PC-3 (cell line): ENCODE results near the gene CBLN1. TPM values are rescaled to one million over a fixed set of nuclear protein-coding genes. Genes with fewer than 3 reads are reported as not detected.

Experiments
- ATAC-seq: fragments of 200-7000 bp; cut with Tn5 transposase; 2 replicates; pipeline ENCODE4 v1.9.1; 2020; ENCODE audit warnings: mild to moderate bottlenecking, moderate library complexity
- BruUV-seq: library from RNA; stranded (reverse); fragments of 400-500 nt; replicated peaks from 2 replicates; lab custom pipeline; 2021; lab: Mats Ljungman, UMichigan
- CTCF ChIA-PET: fragments of 300-600 bp; sonication (Branson Sonifier 250); formaldehyde crosslinking; loops from one replicate; lab custom pipeline; 2022; ENCODE audit warnings: antibody characterized with exemption; lab: Charles Lee
- POLR2A ChIA-PET: fragments of 300-600 bp; sonication (Branson Sonifier 250); formaldehyde crosslinking; loops from one replicate; lab custom pipeline; 2022; ENCODE audit warnings: antibody characterized with exemption; ENCODE audit not compliant: unreplicated experiment; lab: Charles Lee
- DNase-seq: peaks from one replicate; pipeline ENCODE4 v3.0.0-alpha.2; 2015
- H2AFZ ChIP-seq: fragments of 300-600 bp; sonication (generic); 2 replicates; pipeline ENCODE4 v1.6.0; 2016; ENCODE audit warnings: antibody characterized with exemption, low read length
- H3F3A ChIP-seq: fragments of 300-600 bp; sonication (generic); one replicate; pipeline ENCODE4 v1.6.0; 2017; ENCODE audit warnings: antibody characterized with exemption, low read length, control low read depth, mild to moderate bottlenecking; ENCODE audit not compliant: unreplicated experiment
- H3K27ac ChIP-seq: fragments of 300-600 bp; sonication (generic); 2 replicates; pipeline ENCODE4 v1.5.1; 2016; ENCODE audit warnings: mild to moderate bottlenecking, low read length
- H3K27me3 ChIP-seq: fragments of 300-600 bp; sonication (generic); 2 replicates; pipeline ENCODE4 v1.6.1; 2016; ENCODE audit warnings: low read length, mixed read lengths
- H3K36me3 ChIP-seq: fragments of 300-600 bp; sonication (generic); 2 replicates; pipeline ENCODE4 v1.6.1; 2016; ENCODE audit warnings: low read depth, mixed run types, low read length, mixed read lengths
- H3K4me1 ChIP-seq: fragments of 300-600 bp; sonication (generic); 2 replicates; pipeline ENCODE4 v1.5.1; 2016; ENCODE audit warnings: low read length; ENCODE audit not compliant: insufficient read depth
- H3K4me2 ChIP-seq: fragments of 300-600 bp; sonication (generic); 2 replicates; pipeline ENCODE4 v1.6.0; 2016; ENCODE audit warnings: low read length
- H3K4me3 ChIP-seq: fragments of 300-600 bp; sonication (generic); 2 replicates; pipeline ENCODE4 v1.5.1; 2016; ENCODE audit warnings: mild to moderate bottlenecking, low read length, mixed read lengths
- H3K79me2 ChIP-seq: fragments of 300-600 bp; sonication (generic); 2 replicates; pipeline ENCODE4 v1.6.1; 2017; ENCODE audit warnings: low read length, mixed read lengths
- H3K9ac ChIP-seq: fragments of 300-600 bp; sonication (generic); 2 replicates; pipeline ENCODE4 v1.6.0; 2016; ENCODE audit warnings: mild to moderate bottlenecking, low read length
- H3K9me2 ChIP-seq: fragments of 300-600 bp; sonication (generic); replicated peaks from 2 replicates; pipeline ENCODE4 v1.6.1; 2016; ENCODE audit warnings: mixed run types, low read length, mixed read lengths
- H3K9me3 ChIP-seq: fragments of 300-600 bp; sonication (generic); 2 replicates; pipeline ENCODE4 v1.6.1; 2016; ENCODE audit warnings: low read length, mixed read lengths
- H4K20me1 ChIP-seq: fragments of 300-600 bp; sonication (generic); 2 replicates; pipeline ENCODE4 v1.6.1; 2016; ENCODE audit warnings: low read length, mixed read lengths
- CTCF ChIP-seq: fragments of 300-600 bp; sonication (generic); conservative IDR thresholded peaks from 2 replicates; pipeline ENCODE4 v1.5.1; 2017; ENCODE audit warnings: antibody characterized with exemption, low read depth, mild to moderate bottlenecking, low read length
- EZH2 ChIP-seq: fragments of 300-600 bp; sonication (generic); IDR thresholded peaks from one replicate; pipeline ENCODE4 v1.6.1; 2017; ENCODE audit warnings: antibody characterized with exemption, mild to moderate bottlenecking, low read length; ENCODE audit not compliant: unreplicated experiment
- EZH2phosphoT487 ChIP-seq: fragments of 300-600 bp; sonication (generic); IDR thresholded peaks from 2 replicates; pipeline ENCODE4 v1.6.1; 2018; ENCODE audit warnings: mild to moderate bottlenecking, antibody characterized with exemption, low read length, borderline replicate concordance
- intact Hi-C: fragments of 100-400 bp; cut with micrococcal nuclease; formaldehyde crosslinking; loops from 2 replicates; pipeline ENCODE4 v1.9.0; 2023
- total RNA-seq: library from RNA; depleted of rRNA; stranded (reverse); fragments of >200 nt; gene quantifications from 2 replicates; pipeline ENCODE4 v1.2.3, GENCODE V29; 2014

Gene CBLN1
- total RNA-seq, 1 experiment from 2014 or later: 0.04 TPM

GRCh38 chr16:49268667-49269066, 13.0 kb downstream of the CBLN1 start:
- no TSS peak for BruUV-seq

GRCh38 chr16:49262501-49262900, 19.1 kb downstream of the CBLN1 start:
- no peak overlapping the region for H2AFZ ChIP-seq
- no peaks in the 10 kb centered on the region for H3K36me3 ChIP-seq
- POLR2A ChIA-PET: no interaction called here
- no peaks in the 10 kb centered on the region for H4K20me1 ChIP-seq
- no peak overlapping the region for H3K4me2 ChIP-seq
- no peaks in the 10 kb centered on the region for H3K4me1 ChIP-seq
- no peak overlapping the region for H3K9ac ChIP-seq
- H3F3A ChIP-seq: no peaks in the 10 kb centered on the region
- CTCF ChIA-PET: no interaction called here
- TF ChIP-seq EZH2 (no peak), CTCF (no peak), EZH2phosphoT487 (no peak)
- DNase-seq (no peak), ATAC-seq (no peak)
- H3K9me2 ChIP-seq: no peaks in the 10 kb centered on the region
- no peak overlapping the region for H3K27ac ChIP-seq
- BruUV-seq: no TSS peak
- no peaks in the 10 kb centered on the region for H3K79me2 ChIP-seq
- no peaks in the 10 kb centered on the region for H3K27me3 ChIP-seq
- no peak overlapping the region for H3K4me3 ChIP-seq
- no peaks in the 10 kb centered on the region for H3K9me3 ChIP-seq
- intact Hi-C loops: no loop called here

More at GRCh38 chr16:49268667-49269066, 13.0 kb downstream of the CBLN1 start:
- no peak overlapping the region for H2AFZ ChIP-seq
- H3K27me3 ChIP-seq: no peaks in the 10 kb centered on the region
- no peak overlapping the region for H3K27ac ChIP-seq
- CTCF ChIA-PET: no interaction called here
- H3K4me2 ChIP-seq: no peak overlapping the region
- intact Hi-C loops: no loop called here
- no peaks in the 10 kb centered on the region for H3F3A ChIP-seq
- no peak overlapping the region for H3K9ac ChIP-seq
- no peaks in the 10 kb centered on the region for H4K20me1 ChIP-seq
- H3K9me2 ChIP-seq: no peaks in the 10 kb centered on the region
- DNase-seq: no peak
- H3K4me3 ChIP-seq: no peak overlapping the region
- H3K9me3 ChIP-seq: no peaks in the 10 kb centered on the region
- H3K4me1 ChIP-seq: no peaks in the 10 kb centered on the region
- no peaks in the 10 kb centered on the region for H3K36me3 ChIP-seq
- TF ChIP-seq EZH2phosphoT487 (no peak), CTCF (no peak), EZH2 (no peak)
- H3K79me2 ChIP-seq: no peaks in the 10 kb centered on the region
- ATAC-seq: no peak
- POLR2A ChIA-PET: no interaction called here

GRCh38 chr16:49261930-49262329, 19.7 kb downstream of the CBLN1 start:
- H3F3A ChIP-seq: no peaks in the 10 kb centered on the region
- POLR2A ChIA-PET: no interaction called here
- BruUV-seq: no TSS peak
- DNase-seq (no peak), ATAC-seq (no peak)
- H3K27ac ChIP-seq: no peak overlapping the region
- no peak overlapping the region for H3K9ac ChIP-seq
- no peak overlapping the region for H2AFZ ChIP-seq
- TF ChIP-seq EZH2 (no peak), CTCF (no peak)
- H3K9me3 ChIP-seq: no peaks in the 10 kb centered on the region
- no peaks in the 10 kb centered on the region for H3K36me3 ChIP-seq
- no peak overlapping the region for H3K4me3 ChIP-seq
- H4K20me1 ChIP-seq: no peaks in the 10 kb centered on the region
- no peaks in the 10 kb centered on the region for H3K79me2 ChIP-seq
- no peak overlapping the region for H3K4me2 ChIP-seq
- no peaks in the 10 kb centered on the region for H3K9me2 ChIP-seq
- CTCF ChIA-PET: no interaction called here
- H3K27me3 ChIP-seq: no peaks in the 10 kb centered on the region
- no peaks in the 10 kb centered on the region for H3K4me1 ChIP-seq
- intact Hi-C loops: no loop called here
